ENCODE results near the gene PTGES2. TPM values are rescaled to one million over a fixed set of nuclear protein-coding genes. Genes with fewer than 3 reads are reported as not detected.

The PTGES2 gene
- polyA plus RNA-seq, 1 donor from 2014 or later, result 55.9 TPM

- Histone ChIP-seq H3K9me2 (ENCODE audit: insufficient read depth, low read length) (no peaks in the 10 kb centered on the region), H3K36me3 (ENCODE audit: insufficient read depth, low read length) (no peaks in the 10 kb centered on the region), H3F3A (ENCODE audit: insufficient read depth, low read length, poor library complexity, severe bottlenecking) (no peaks in the 10 kb centered on the region), H2AFZ (ENCODE audit: low read depth, low read length) (no peak overlapping the region), H3K4me2 (ENCODE audit: low read length) (no peak overlapping the region), H4K20me1 (ENCODE audit: insufficient read depth) (no peaks in the 10 kb centered on the region), H3K9ac (ENCODE audit: low read length) (no peak overlapping the region), H3K27me3 (ENCODE audit: insufficient read depth, low read depth, low read length) (no peaks in the 10 kb centered on the region), H3K9me3 (ENCODE audit: low read length) (no peaks in the 10 kb centered on the region), H3K4me3 (ENCODE audit: low read length) (no peak overlapping the region), H3K79me2 (replicated peaks; ENCODE audit: insufficient read depth, low read length) (no peaks in the 10 kb centered on the region), H3K27ac (ENCODE audit: low read length) (no peak overlapping the region)
- TF ChIP-seq EP300 (conservative IDR thresholded peaks at IDR 0.05; ENCODE audit: poor library complexity, severe bottlenecking), result no peak
- TF ChIP-seq RAD21 (conservative IDR thresholded peaks at IDR 0.05), result no peak
- no peak for TF ChIP-seq SMC3 (conservative IDR thresholded peaks at IDR 0.05; ENCODE audit: poor library complexity)
- TF ChIP-seq POLR2AphosphoS5 (IDR thresholded peaks at IDR 0.05), result no peak
- TF ChIP-seq, protein P1, sequence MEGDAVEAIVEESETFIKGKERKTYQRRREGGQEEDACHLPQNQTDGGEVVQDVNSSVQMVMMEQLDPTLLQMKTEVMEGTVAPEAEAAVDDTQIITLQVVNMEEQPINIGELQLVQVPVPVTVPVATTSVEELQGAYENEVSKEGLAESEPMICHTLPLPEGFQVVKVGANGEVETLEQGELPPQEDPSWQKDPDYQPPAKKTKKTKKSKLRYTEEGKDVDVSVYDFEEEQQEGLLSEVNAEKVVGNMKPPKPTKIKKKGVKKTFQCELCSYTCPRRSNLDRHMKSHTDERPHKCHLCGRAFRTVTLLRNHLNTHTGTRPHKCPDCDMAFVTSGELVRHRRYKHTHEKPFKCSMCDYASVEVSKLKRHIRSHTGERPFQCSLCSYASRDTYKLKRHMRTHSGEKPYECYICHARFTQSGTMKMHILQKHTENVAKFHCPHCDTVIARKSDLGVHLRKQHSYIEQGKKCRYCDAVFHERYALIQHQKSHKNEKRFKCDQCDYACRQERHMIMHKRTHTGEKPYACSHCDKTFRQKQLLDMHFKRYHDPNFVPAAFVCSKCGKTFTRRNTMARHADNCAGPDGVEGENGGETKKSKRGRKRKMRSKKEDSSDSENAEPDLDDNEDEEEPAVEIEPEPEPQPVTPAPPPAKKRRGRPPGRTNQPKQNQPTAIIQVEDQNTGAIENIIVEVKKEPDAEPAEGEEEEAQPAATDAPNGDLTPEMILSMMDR (IDR thresholded peaks at IDR 0.05; ENCODE audit: poor library complexity, severe bottlenecking), result no peak
- no peak for TF ChIP-seq MXI1 (conservative IDR thresholded peaks at IDR 0.05; ENCODE audit: poor library complexity, severe bottlenecking)
- no peak for TF ChIP-seq EZH2 (IDR thresholded peaks at IDR 0.05; ENCODE audit: borderline replicate concordance, insufficient read depth, low read length, poor library complexity, severe bottlenecking)
- no peak for TF ChIP-seq TAF1 (IDR thresholded peaks at IDR 0.05; ENCODE audit: low read depth)
- TF ChIP-seq REST (IDR thresholded peaks at IDR 0.05; ENCODE audit: borderline replicate concordance), result no peak
Measured at GRCh38 chr9:128078504-128079434, 48.8 kb downstream of the PTGES2 start.

DNA sequence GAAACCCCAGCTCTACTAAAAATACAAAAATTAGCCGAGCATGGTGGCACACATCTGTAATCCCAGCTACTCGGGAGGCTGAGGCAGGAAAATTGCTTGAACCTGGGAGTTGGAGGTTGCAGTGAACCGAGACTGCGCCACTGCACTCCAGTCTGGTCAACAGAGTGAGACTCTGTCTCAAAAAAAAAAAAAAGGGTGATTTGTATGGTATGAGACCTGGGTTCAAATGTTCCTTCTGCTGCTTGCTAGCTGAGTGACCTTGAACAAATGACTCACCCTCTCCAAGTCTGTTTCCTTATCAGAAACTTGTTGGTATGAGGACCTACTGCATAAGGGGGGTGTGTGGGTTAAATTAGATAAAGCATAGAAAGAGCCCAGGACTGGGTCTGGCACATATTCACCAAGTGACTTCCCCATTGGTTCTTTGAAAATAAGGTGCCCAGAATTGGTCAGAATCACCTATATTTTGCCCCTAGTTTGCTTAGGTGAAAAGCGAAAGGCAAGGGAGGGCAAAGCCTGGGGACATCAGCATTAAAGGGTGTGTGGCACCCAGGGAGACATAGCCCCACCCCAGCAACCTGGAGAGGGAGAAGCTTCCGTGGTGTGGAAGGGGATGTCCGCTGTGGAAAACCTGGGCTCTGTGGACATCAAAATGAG is 49.6 kb downstream of the PTGES2 start:
- Histone ChIP-seq H3K4me2 (ENCODE audit: low read length) (no peak overlapping the region), H3F3A (ENCODE audit: insufficient read depth, low read length, poor library complexity, severe bottlenecking) (no peaks in the 10 kb centered on the region), H4K20me1 (ENCODE audit: insufficient read depth) (no peaks in the 10 kb centered on the region), H3K9me2 (ENCODE audit: insufficient read depth, low read length) (no peaks in the 10 kb centered on the region), H3K27ac (ENCODE audit: low read length) (no peak overlapping the region), H3K79me2 (replicated peaks; ENCODE audit: insufficient read depth, low read length) (no peaks in the 10 kb centered on the region), H3K4me3 (ENCODE audit: low read length) (no peak overlapping the region), H2AFZ (ENCODE audit: low read depth, low read length) (no peak overlapping the region), H3K27me3 (ENCODE audit: insufficient read depth, low read depth, low read length) (no peaks in the 10 kb centered on the region), H3K9me3 (ENCODE audit: low read length) (no peaks in the 10 kb centered on the region), H3K36me3 (ENCODE audit: insufficient read depth, low read length) (no peaks in the 10 kb centered on the region), H3K9ac (ENCODE audit: low read length) (no peak overlapping the region)
- no peak for TF ChIP-seq TAF1 (IDR thresholded peaks at IDR 0.05; ENCODE audit: low read depth)
- no peak for TF ChIP-seq POLR2AphosphoS5 (IDR thresholded peaks at IDR 0.05)
- TF ChIP-seq EP300 (conservative IDR thresholded peaks at IDR 0.05; ENCODE audit: poor library complexity, severe bottlenecking), result no peak
- TF ChIP-seq REST (IDR thresholded peaks at IDR 0.05; ENCODE audit: borderline replicate concordance), result no peak
- no peak for TF ChIP-seq SMC3 (conservative IDR thresholded peaks at IDR 0.05; ENCODE audit: poor library complexity)
- TF ChIP-seq RAD21 (conservative IDR thresholded peaks at IDR 0.05), result no peak

Measured in neural cell (in vitro differentiated cells).